ENCODE data around the gene TP63.

Gene TP63

DNA sequence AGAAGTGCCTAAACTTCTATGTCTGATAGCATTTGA is at the start of gene TP63:
TP63 (plus strand) TSS at position 17 of the 36 bp plus-strand sequence. CDS start 127 bp downstream, outside the sequence.
- FAIRE-seq, result no peak
- TF ChIP-seq, protein P1, sequence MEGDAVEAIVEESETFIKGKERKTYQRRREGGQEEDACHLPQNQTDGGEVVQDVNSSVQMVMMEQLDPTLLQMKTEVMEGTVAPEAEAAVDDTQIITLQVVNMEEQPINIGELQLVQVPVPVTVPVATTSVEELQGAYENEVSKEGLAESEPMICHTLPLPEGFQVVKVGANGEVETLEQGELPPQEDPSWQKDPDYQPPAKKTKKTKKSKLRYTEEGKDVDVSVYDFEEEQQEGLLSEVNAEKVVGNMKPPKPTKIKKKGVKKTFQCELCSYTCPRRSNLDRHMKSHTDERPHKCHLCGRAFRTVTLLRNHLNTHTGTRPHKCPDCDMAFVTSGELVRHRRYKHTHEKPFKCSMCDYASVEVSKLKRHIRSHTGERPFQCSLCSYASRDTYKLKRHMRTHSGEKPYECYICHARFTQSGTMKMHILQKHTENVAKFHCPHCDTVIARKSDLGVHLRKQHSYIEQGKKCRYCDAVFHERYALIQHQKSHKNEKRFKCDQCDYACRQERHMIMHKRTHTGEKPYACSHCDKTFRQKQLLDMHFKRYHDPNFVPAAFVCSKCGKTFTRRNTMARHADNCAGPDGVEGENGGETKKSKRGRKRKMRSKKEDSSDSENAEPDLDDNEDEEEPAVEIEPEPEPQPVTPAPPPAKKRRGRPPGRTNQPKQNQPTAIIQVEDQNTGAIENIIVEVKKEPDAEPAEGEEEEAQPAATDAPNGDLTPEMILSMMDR (IDR thresholded peaks at IDR 0.05; ENCODE audit: insufficient read depth, missing control alignments), result no peak

DNA sequence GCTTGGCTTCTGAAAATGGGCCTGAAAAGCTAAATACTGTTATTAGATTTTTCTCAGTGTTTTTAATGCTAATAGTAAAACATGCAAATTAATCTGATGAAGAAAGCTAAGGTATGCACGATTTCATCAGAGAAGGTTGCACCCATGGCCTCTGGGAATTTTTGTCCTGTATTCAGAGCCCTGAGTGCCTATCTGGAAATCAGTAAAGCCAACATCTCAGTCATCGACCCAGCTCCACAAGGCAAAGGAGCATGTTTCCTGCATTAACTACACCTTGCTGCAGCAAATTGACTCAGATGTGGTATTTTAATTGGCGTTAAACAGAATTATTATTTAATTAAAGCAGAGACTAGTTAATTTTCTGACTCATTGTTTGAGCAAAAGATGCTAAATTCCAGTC is 49.0 kb upstream of the TP63 start:
- FAIRE-seq (no peak), DNase-seq (ENCODE audit: insufficient read length, low spot score) (no peak)
- TF ChIP-seq, protein P1 (IDR thresholded peaks at IDR 0.05; ENCODE audit: insufficient read depth, missing control alignments), result no peak

More for the DNA sequence above, at the start of gene TP63:
- DNase-seq (ENCODE audit: insufficient read length, low spot score), result no peak

DNA sequence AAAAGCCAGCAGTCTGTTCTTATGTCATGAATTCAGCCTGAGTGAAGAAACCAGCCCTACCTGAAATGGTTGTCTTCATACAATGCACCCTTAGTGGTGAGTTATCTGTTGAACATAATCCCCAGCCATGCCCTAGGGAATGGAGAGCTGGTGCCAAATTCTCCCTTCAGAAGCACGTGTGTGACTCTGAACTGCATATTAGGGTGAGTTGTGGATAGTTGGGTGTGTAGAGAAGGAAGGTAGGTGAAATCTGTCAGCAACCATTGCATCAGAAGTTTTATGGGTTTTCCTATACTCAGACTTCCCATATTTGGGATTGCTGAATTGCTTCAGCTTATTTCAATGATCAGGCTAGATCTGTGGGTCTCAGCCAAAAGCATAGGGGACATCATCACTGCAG is 46.5 kb upstream of the TP63 start:
- no peak for DNase-seq (ENCODE audit: insufficient read length, low spot score)
- TF ChIP-seq, protein P1 (IDR thresholded peaks at IDR 0.05; ENCODE audit: insufficient read depth, missing control alignments), result no peak
- FAIRE-seq, result no peak

DNA sequence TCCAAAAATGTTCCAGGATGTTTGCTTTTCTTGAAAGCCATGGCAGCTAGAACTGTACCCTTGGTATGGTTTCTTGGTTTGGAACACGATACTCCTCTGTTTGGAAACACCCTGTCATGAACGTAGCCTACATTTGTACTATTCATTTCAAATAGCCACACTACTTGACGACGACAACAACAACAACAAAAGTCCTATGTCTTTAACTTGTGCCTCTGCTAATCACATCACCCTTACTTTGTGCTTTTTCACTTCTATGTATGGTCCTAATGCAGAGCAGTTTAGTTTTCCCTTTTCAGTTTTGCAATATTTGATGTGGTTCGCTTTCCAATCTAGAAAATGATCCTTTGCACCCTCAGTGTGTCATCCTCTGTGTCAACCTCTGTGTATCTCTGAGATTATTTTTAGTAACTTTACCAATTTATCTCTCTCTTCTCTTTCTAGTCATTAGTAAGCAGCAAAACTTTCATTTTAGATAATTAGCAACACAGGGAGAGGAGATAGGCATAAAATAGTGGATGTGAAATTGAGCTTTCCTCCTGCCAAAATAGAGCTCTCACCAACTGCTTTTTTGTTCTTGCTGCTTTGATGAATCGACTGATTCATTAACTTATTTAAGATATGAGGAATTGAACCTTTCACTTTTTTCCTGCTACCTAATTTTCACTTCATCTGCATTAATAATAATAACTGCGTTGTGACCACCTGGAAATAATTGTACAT is 44.1 kb upstream of the TP63 start:
- TF ChIP-seq, protein P1 (IDR thresholded peaks at IDR 0.05; ENCODE audit: insufficient read depth, missing control alignments), result no peak
- no peak for DNase-seq (ENCODE audit: insufficient read length, low spot score)
- no peak for FAIRE-seq

DNA sequence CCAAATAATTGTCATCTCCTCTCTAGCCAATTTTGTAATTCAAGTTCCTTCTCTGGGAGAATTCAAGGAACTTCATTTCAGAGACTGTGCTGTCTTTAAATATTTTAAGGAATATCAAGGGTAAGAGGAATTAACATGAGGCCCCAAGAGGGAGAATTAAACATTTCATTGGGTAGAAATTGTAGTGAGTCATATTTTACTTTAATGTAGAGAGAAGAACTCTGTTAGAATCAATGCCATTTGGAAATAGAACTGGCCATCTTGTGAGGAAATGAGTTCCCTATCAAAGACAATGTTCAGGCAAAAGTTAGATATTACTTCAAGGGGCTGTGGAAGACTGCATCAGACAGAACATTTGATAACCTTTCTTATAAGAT is 43.5 kb upstream of the TP63 start:
- DNase-seq (ENCODE audit: insufficient read length, low spot score) (no peak), FAIRE-seq (no peak)
- TF ChIP-seq, protein P1 (IDR thresholded peaks at IDR 0.05; ENCODE audit: insufficient read depth, missing control alignments), result no peak

DNA sequence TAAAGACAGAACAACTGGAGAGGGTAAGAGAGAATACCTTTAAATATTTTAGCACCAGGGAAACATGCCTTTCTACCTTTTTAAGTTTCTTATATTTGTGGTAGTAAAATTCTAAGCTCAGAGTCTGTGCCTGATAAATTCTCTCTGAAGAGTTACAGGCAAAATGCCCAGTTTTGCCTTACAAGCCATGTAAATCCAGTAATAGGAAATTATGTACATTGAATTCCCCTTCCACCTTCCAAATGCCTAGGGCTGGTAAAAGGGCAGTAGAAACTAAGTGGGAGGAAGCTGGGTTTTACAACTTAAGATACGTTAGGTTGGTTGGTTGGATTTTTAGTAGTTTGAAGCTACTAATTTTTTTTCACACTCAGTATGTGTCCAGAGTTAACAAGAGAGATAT is 43.1 kb upstream of the TP63 start:
- no peak for FAIRE-seq
- DNase-seq (ENCODE audit: insufficient read length, low spot score), result no peak
- TF ChIP-seq, protein P1 (IDR thresholded peaks at IDR 0.05; ENCODE audit: insufficient read depth, missing control alignments), result no peak

DNA sequence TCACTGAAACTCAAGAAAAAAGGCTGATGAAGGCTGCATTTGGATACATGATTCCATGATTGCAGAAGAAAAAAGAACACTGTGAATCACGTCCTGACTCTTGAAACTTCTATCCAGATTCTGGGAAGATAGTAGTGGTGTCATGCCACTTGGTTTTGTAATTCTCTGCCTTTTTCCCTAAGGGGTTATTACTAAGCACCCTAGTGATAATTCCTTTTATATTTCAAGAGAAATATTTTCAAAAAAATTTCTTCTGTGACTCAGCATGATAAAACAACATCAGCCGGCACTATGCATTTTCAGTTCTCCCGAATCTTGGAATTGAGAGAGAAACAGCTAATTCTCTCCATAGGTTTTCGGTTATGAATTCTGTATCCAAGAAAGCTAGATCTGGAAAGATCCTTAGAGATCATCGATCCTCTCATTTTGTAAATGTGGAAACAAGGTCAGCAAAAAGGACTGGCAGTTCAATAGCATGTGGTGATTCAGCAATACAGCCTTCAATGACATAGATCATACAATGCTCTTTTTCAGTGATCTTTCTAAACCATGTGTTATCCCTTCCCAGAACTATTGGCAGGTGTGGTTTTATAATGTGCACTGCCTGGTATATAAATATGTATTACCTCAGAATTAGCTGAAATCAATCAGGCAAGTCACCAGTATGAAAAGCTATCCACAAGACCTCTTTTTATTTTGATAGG is 42.6 kb upstream of the TP63 start:
- no peak for FAIRE-seq
- no peak for DNase-seq (ENCODE audit: insufficient read length, low spot score)
- TF ChIP-seq, protein P1 (IDR thresholded peaks at IDR 0.05; ENCODE audit: insufficient read depth, missing control alignments), result no peak
